ENCODE data around the gene LIPC. TPM values are rescaled to one million over a fixed set of nuclear protein-coding genes. Genes with fewer than 3 reads are reported as not detected.

The LIPC gene
- total RNA-seq, 1 donor from 2014 or later = not detected

DNA sequence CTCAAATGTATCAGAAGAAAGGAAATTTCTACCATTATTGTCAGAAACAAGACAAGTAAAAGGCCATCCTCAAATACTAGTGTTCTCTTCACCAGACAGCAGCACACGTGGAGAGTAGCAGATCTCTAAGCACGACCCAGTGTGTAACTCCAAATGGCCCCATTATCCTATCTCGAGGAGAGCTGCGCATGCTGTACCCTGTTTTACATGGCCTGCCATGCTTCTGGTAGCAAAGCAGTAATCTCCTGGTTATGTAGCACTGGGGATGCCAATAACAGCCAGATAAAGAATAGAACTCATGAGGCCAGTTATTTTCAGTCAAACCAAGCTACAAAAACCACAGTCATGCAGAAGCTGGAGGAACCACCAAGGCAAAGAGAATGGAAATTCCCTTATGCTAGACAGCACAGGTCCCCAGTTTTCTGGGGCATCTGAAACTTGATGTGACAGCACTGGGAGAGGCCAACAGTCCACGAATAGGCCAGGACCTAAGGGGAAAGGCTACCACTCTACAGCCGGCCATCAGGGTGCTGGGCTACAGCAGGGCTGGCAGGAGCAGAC is 73.0 kb downstream of the LIPC start:
- no peak for DNase-seq (ENCODE audit: extremely low spot score in 2 of 2)
- Histone ChIP-seq H3K4me3 (no peak overlapping the region), H3K36me3 (no peaks in the 10 kb centered on the region), H3K4me1 (peaks cover 18% of the 10 kb centered on the region), H3K27me3 (no peaks in the 10 kb centered on the region), H3K27ac (no peak overlapping the region), H3K9me3 (no peaks in the 10 kb centered on the region)
- TF ChIP-seq POLR2AphosphoS5 (IDR thresholded peaks at IDR 0.05; ENCODE audit: insufficient read depth in 1 of 2, low read depth in 1 of 2) (no peak), POLR2A (IDR thresholded peaks at IDR 0.05) (no peak)
- TF ChIP-seq, protein P1, sequence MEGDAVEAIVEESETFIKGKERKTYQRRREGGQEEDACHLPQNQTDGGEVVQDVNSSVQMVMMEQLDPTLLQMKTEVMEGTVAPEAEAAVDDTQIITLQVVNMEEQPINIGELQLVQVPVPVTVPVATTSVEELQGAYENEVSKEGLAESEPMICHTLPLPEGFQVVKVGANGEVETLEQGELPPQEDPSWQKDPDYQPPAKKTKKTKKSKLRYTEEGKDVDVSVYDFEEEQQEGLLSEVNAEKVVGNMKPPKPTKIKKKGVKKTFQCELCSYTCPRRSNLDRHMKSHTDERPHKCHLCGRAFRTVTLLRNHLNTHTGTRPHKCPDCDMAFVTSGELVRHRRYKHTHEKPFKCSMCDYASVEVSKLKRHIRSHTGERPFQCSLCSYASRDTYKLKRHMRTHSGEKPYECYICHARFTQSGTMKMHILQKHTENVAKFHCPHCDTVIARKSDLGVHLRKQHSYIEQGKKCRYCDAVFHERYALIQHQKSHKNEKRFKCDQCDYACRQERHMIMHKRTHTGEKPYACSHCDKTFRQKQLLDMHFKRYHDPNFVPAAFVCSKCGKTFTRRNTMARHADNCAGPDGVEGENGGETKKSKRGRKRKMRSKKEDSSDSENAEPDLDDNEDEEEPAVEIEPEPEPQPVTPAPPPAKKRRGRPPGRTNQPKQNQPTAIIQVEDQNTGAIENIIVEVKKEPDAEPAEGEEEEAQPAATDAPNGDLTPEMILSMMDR (IDR thresholded peaks at IDR 0.05) = no peak
- intact Hi-C loops (cut with DNase I) = no loop called here

DNA sequence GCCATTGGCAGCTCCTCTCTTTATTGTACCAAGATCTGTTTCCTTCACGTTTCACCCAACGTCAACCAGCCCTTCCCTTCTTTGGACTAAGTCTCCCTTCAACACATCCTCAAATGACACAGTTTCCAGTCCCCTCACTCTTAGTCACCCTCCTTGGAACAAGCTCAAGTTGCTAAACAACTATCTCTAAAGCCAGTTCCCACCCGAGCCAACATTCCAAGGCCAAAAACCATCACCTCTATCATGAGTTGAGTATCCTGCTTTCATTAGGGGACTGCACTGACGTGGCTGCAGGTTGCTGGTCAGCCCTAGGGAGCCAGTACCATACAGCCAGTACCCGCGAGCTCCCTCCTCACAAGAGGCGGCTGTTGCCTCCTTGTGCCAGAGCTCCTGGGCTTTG is 73.8 kb downstream of the LIPC start:
- intact Hi-C loops (cut with DNase I) = no loop called here
- Histone ChIP-seq H3K4me1 (peaks cover 15% of the 10 kb centered on the region), H3K36me3 (no peaks in the 10 kb centered on the region), H3K4me3 (no peak overlapping the region), H3K27me3 (no peaks in the 10 kb centered on the region), H3K9me3 (no peaks in the 10 kb centered on the region), H3K27ac (no peak overlapping the region)
- no peak for DNase-seq (ENCODE audit: extremely low spot score in 2 of 2)
- TF ChIP-seq, protein P1 (IDR thresholded peaks at IDR 0.05) = no peak
- no peak for TF ChIP-seq POLR2A (IDR thresholded peaks at IDR 0.05)
- no peak for TF ChIP-seq POLR2AphosphoS5 (IDR thresholded peaks at IDR 0.05; ENCODE audit: insufficient read depth in 1 of 2, low read depth in 1 of 2)

DNA sequence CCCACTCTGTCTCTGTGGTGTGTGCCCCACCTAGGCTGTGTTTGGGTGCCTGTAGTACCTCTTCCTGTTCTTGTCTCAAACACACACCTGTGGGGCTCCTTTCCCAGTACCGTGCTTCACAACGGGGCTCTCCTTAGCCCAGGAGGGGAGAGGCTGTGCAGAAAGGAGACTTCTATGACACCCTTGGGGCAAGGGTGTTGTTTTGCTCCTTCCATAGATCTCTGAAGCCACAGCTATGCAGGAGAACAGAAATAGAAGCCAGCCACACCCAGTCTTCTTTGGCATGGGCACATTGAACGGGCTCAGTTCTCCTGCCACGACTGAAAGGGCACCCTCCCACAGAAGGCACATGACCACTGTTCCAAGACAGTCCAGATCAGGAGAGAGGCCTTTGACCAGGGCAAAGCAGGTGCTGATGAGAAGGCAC is 74.3 kb downstream of the LIPC start:
- no peaks in the 10 kb centered on the region for H3K9me3 ChIP-seq
- no peaks in the 10 kb centered on the region for H3K36me3 ChIP-seq
- H3K27ac ChIP-seq = no peak overlapping the region
- no peaks in the 10 kb centered on the region for H3K27me3 ChIP-seq
- DNase-seq (ENCODE audit: extremely low spot score in 2 of 2) = no peak
- intact Hi-C loops (cut with DNase I) = no loop called here
- no peak overlapping the region for H3K4me3 ChIP-seq
- peaks cover 15% of the 10 kb centered on the region for H3K4me1 ChIP-seq
- no peak for TF ChIP-seq POLR2AphosphoS5 (IDR thresholded peaks at IDR 0.05; ENCODE audit: insufficient read depth in 1 of 2, low read depth in 1 of 2)
- TF ChIP-seq, protein P1 (IDR thresholded peaks at IDR 0.05) = no peak
- no peak for TF ChIP-seq POLR2A (IDR thresholded peaks at IDR 0.05)

DNA sequence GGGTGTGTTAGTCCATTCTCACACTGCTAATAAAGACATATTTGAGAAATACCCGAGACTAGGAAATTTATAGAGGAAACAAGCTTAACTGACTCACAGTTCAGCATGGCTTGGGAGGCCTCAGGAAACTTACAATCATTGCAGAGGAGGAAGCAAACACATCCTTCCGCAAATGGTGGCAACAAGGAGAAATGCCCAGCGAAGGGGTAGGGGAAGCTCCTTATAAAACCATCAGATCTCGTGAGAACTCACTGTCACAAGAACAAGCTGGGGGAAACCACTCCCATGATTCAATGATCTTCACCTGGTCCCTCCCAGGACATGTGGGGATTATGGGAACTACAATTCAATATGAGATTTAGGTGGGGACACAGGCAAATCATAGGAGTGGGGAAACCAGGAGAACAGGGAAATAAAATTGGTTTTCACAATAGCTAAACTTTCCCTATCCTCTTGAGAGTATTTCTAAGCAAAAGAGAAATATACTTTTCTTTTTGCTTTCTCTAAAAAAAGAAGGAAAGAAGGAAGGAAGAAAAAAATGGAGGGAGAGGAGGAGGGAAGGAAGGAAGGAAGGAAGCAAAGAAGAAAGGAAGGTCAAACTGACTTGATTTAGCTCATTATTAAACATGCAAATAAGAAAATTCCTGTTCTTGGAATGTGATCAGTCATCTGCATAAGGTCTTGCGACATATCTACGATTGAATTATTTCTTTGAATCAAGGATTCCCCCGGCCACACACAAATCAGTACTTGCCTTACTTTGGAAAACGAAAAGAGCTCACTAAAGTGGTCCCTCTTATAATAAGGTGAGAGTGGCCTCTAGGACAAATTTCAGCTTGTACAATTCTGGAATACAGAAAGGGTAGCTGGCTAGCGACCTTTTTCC is 75.2 kb downstream of the LIPC start:
- H3K4me1 ChIP-seq = peaks cover 15% of the 10 kb centered on the region
- TF ChIP-seq POLR2A (IDR thresholded peaks at IDR 0.05) = no peak
- TF ChIP-seq POLR2AphosphoS5 (IDR thresholded peaks at IDR 0.05; ENCODE audit: insufficient read depth in 1 of 2, low read depth in 1 of 2) = no peak
- TF ChIP-seq, protein P1 (IDR thresholded peaks at IDR 0.05) = no peak
- no peak for DNase-seq (ENCODE audit: extremely low spot score in 2 of 2)
- H3K27me3 ChIP-seq = no peaks in the 10 kb centered on the region
- no peaks in the 10 kb centered on the region for H3K36me3 ChIP-seq
- H3K27ac ChIP-seq = no peak overlapping the region
- no peaks in the 10 kb centered on the region for H3K9me3 ChIP-seq
- H3K4me3 ChIP-seq = no peak overlapping the region
- intact Hi-C loops (cut with DNase I) = no loop called here

DNA sequence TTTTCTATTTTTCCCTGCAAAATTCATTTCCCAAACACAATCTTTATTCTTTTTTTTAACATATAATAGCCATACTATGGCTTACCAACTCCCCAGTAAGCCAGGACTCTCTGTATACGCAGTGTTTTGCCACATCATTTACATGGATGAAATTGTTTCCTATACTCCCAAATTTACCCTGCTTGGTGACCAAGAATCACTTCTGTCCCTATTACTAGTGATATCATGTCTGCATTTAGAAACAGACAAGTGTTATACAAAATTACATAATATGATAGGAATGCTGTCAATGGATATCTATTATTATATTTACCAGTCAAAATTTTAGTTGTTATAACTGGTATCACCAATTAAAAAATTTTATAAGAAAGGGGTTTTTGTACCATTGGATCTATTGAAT is 77.8 kb downstream of the LIPC start:
- Histone ChIP-seq H3K4me3 (no peak overlapping the region), H3K27ac (no peak overlapping the region), H3K36me3 (no peaks in the 10 kb centered on the region), H3K4me1 (peaks cover 15% of the 10 kb centered on the region), H3K9me3 (no peaks in the 10 kb centered on the region), H3K27me3 (no peaks in the 10 kb centered on the region)
- TF ChIP-seq, protein P1 (IDR thresholded peaks at IDR 0.05) = no peak
- TF ChIP-seq POLR2A (IDR thresholded peaks at IDR 0.05) = no peak
- no peak for TF ChIP-seq POLR2AphosphoS5 (IDR thresholded peaks at IDR 0.05; ENCODE audit: insufficient read depth in 1 of 2, low read depth in 1 of 2)
- intact Hi-C loops (cut with DNase I) = no loop called here
- no peak for DNase-seq (ENCODE audit: extremely low spot score in 2 of 2)
